GM19240 (cell line): ENCODE measurements around the gene LIMA1.
A peak's percentile ranks its signal among the peaks of the same experiment; 100 is the strongest.
"Not testable (repeated sequence)": the region's sequence is repeated elsewhere in the genome, so short reads cannot be mapped to it uniquely, and the experiment has no call there.

ENCODE experiments used
- DNase-seq: peaks from one replicate; pipeline ENCODE4 v3.0.0; 2011; ENCODE audit warnings: low spot score; ENCODE audit not compliant: insufficient read length

The LIMA1 gene

DNA sequence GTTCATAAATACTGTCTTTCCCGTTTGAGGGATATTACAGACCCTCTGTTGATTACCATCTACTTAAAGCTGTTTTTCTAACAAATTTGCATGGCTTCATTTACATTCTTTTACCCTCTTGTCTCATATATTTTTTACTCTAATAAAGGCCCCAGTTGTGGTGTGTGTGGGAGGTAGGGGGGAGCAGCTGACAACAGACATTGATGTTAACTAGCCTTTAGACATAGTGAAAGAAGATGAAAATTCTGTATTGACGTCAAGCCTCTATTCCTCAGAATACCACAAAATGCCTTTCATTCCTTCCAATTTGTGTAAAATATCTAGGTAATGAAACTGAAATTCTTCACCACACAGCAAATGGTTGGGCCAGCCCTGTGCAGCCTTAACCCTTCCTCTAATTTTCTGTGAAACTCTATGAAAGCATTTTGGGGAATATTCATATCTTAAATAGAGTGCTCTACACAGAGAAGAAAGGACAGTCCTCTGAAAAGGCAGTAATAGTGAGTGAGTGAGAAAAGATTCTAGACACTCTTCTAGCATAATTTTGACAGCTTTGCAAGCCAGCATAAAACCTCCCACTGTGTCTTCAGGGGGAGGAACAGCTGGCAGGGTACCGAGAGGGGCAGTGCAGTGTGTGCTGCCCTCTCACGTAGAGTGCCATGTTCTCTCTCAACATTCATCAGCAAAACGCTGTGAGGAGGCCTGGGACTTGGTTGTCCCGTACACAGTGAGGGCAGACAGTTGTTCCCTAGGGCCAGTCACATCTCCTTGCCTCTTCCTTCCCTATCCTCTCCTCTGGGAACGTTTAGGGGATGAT lies 96.0 kb downstream of the LIMA1 start:
- no peak for DNase-seq

DNA sequence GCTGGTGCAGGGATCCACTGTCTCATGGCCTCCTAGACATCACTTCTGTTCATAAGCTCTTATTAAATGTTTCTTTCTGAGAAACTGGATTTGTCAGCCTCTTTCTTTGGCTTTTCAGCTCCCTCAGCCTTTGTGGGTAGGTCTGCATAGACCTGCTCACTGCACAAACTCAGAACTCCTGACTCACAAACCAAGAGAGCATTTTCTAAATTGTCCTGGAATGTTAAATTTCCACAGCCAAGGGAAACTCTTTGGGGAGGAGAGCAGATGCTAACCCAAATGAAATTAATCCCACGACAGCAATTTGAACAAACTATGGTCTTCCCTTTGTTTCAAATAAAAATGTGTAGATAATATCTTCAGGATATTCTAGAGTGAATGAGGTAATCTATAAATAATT lies 96.6 kb downstream of the LIMA1 start:
- DNase-seq = no peak

DNA sequence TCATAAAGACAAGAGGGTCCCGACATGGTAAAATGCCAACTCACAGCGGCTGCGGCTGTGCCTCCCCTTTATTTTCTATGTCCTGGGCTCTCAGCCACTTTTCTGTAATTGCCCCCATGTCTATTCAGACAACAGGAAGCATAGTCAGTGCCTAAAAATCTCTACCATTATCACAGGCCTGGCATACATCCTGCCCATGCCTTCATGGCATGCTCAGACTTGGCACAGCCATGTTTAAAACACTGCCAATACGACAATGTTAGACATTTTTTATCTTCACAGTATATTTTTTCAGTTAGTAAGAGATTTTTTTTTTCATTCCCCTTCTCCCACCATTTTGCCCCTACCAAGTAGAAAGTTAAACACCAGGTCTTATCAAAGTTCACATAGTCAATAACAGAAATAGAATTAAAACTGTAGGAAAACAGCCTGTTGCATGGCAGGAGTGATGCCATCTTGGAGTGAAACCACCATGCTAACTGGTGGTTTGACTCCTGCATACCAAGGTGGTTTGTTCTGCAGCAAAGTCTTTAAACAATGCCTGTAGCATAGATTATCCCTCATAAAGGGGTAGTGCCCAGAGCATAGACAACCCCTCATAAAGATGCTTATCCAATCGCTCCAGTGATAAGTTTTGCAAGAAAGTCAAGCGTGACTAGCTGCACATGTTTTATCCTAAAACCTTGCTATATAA lies 97.2 kb downstream of the LIMA1 start:
- DNase-seq = no peak

DNA sequence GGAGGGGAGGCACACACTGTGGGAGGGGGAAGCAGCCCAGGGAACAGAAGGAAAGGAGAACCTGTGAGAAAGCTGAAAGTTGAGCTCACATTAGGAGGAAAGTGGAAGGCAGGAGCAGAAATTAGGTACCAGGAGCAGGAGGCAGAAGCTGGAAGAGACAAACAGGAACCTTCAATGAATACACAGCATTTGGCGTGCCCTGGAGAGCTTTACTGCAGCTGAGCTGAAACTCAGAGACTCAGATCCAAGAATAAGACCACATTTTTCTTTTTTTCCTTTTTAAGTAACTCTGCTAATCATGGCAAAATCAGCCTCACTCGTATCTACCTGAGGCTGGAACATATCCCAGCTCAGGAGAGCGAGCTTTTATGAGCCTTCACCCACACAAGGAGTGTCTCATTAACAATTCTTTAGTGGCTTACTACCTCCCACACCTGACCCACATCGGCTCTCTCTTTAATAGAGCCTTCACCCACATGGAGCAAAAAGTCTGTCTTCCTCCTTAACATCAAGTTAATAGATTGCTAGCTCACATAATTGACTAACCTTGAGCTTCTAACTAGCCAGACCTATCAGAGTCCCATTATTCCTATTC lies 97.9 kb downstream of the LIMA1 start:
- no peak for DNase-seq

DNA sequence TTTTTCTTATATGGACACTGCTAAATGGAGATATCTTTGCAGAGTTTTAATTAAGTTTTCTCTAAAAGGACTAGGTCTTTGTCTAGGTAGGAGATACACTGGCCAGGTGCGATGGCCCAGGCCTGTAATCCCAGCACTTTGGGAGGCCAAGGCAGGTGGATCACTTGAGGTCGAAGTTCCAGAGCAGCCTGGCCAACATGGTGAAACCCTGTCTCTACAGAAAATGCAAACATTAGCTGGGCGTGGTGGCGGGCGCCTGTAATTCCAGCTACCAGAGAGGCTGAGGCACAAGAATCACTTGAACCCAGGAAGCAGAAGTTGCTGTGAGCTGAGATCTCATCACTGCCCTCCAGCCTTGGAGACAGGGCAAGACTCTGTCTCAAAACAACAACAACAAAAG lies 99.1 kb downstream of the LIMA1 start:
- no peak for DNase-seq

DNA sequence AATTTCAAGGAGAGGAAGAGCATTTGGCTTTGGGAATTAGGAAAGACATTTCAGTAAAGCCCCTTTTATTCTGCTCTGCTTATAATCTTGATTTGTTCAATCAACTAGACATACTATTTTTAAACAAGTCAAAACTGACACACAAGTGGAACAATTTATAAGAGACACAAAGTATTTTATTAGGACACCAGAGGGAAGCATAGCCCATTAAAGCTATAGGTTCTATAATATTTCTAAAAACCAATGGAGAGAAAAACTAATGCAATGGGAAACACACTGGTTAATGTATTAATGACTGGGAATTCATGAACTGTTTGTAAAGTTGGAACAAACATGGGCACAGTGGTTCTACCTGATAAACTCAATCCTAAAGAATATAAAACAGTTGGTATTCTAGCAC lies 100.9 kb downstream of the LIMA1 start:
- no peak for DNase-seq

DNA sequence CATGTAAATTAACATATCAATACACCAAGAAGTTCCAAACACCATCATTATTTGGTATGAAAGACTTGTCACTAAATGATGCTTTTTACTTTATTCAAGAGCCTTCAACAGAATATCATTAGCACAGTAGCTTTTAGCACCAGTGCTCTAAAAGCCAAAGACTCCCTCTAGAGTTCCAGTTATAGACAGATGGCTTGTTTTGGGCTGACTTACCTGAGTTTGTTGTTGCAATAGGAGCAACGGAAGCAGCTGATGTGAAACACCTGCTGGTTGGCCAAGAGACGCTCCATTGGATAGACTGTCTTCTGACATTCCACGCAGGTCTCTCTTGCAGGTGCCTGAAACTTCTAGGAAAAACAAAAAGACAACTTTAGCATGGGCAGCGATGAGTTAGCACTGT lies 101.6 kb downstream of the LIMA1 start:
- no peak for DNase-seq

DNA sequence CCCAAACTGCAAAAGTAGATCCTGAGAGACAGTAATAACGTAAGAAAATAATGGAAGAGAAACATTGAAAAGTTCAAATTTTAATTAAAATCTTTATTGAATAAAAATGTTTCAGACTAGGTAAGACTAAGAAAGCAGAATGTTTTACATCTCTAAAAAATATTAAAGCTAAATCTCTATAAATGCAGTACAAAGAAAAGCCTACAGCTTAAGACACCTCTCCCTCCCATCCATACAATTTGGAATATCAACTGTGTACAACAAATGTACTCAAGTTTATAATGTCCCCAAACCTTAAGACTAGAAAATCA lies 107.6 kb downstream of the LIMA1 start:
- DNase-seq = no peak

DNA sequence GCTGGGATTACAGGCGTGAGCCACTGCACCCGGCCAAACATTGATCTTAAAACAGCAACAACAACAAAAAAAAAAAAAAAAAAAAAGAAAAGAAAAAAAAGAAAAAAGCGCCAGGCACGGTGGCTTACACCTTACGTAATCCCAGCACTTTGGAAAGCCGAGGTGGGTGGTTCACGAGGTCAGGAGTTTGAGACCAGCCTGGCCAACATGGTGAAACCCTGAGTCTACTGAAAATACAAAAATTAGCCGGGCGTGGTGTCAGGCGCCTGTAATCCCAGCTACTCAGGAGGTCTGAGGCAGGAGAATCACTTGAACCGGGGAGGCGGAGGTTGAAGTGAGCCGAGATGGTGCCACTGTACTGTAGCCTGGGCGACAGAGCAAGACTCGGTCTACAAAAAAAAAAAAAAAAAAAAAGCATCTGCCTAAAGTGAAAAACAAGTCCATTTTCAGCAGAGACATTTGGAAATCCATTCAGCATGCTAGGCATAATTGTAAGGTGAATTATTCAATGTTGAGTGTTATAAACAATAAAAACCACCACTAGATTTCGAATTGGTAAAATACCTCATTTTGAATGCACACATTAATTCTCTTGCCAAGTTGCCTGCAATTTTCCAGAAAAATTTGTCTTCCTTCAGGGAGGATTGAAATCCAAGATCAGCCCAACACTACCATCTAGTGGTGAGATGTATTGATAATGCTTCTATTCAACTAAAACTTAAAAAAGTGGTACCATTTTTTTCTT lies 108.2 kb downstream of the LIMA1 start:
- no peak for DNase-seq

DNA sequence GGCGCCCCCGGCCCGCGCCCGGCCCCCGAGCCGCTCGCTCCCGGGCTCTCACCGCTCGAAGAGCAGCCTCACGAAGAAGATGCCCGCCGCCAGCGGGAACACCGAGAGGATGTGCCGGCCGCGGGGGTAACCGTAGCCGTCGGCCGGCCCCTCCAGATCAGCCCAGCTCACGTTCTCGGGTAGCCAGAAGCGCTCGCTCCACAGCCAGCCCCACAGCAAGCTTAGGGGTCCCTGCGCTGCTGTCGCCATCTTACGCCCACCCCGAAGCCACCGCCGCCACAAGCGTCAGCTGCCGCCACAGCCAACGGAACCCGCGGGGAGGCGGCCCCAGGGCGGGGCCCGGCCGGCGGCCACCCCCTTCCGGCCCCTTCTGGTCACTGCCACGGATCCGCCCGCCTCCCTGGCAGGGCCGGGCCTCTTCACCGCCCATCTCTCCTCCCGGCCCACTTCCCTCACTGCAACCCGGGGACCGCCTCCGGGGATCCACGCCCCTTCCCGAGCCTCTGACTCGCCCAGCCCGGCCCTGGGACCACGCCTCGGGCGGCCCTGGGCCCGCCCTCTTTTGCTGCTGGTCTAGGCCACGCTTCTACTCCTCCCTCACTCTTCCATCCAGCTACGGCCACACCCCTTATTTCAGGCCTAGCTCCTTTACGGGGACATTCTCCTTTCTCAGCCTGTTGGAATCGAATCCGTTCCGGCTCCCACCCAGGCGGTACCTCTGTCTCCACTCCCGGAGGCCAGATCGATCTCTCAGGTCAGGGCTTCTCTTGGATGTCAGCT lies 116.1 kb downstream of the LIMA1 start, which contains the start of gene CERS5:
CERS5 (minus strand) TSS at position 321 of the 780 bp plus-strand sequence; CDS start at position 249, 72 bp downstream.
- peak; percentile 92 for DNase-seq

DNA sequence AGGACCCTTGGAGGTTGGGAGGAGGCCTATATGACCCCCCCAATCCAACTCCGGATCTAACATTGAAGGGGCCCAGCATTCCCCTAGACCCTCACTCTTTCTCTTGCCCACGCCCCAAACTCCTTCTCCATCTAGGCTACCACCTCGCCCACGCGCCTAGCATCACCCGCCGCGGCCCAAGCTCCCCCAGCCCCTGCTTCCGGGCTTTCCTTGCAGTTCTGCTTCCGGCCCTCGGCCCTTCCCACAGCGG lies 116.6 kb downstream of the LIMA1 start:
- DNase-seq = no peak

DNA sequence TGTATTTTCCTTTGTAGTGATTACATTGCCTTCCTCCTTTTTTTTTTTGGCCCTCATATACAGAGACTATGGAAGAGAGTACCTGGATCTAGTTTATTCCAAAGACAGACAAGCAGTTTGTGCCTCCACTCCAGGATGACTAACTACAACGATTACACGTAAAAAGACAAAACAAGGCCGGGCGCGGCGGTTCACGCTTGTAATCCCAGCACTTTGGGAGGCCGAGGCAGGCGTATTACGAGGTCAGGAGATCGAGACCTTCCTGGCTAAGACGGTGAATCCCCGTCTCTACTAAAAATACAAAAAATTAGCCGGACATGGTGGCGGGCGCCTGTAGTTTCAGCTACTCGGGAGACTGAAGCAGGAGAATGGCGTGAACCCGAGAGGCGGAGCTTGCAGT lies 118.4 kb downstream of the LIMA1 start:
- no peak for DNase-seq

DNA sequence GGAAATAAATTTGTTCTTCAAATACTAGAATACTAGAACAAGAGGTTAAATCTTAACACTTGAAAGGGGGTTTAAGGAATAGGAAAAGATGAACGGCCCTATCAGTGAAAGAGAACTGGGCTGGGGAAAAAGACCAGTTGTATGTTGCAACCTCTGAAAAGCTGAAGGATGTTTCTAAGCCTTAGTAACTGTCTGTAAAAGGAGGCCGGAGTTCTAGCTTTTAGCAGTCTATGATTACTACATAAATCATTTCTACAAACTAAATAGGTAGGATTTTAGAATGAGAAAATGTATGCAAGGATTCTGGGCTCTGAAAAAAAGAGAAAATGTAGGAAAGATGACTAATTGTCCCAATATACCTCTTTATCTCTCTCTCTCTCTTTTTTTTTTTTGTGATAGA lies 121.1 kb downstream of the LIMA1 start:
- no peak for DNase-seq

DNA sequence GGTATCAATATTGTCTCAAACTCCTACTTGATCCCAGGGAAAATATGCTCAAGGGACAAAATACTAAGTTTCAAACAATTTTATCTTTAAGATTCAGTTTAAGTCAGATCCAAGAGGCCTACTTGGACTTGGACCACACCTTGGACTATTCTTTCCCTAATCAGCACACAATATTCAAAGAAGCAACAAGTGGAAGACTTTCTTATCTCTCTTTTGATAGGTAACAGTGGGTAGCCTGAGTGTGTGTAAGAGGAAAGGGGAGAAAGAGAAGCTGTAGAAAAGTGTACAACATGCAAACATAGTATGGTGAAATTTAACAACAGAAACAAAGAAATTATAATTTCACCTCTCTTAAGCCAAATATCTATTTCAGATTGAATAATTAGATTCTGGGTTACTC lies 122.7 kb downstream of the LIMA1 start:
- DNase-seq = no peak

DNA sequence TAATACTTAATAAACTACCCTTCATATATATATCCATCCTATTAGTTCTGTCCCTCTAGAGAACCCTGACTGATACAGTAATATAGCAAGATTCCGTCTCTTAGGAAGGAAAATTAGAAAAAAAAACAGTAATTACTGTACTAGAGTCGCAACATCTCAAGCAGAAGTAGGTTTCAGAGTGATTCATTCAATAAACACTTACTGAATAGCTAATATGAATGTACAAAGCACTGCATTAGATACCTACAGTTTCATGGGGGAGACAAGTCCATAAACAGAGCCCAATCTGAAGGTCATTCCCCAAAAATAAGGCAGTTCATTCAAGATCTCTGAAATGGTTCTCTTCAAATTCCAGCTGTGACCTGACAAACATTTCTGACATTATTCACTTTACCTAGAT lies 126.1 kb downstream of the LIMA1 start:
- DNase-seq = no peak

DNA sequence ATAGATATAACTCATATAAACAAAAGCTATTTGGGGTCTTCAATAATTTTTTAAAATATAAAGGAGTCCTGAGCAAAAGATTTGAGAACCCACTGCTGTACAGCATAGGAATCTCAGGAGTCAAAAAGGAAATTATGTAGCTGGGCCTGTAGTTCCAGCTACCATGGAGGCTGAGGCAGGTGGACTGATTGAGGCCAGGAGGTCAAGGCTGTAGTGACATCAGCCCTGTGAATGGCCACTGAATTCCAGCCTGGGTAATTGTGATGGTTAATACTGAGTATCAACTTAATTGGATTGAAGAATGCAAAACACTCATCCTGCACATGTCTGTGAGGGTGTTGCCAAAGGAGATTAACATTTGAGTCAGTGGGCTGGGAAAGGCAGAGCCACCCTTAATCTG lies 126.7 kb downstream of the LIMA1 start:
- no peak for DNase-seq

DNA sequence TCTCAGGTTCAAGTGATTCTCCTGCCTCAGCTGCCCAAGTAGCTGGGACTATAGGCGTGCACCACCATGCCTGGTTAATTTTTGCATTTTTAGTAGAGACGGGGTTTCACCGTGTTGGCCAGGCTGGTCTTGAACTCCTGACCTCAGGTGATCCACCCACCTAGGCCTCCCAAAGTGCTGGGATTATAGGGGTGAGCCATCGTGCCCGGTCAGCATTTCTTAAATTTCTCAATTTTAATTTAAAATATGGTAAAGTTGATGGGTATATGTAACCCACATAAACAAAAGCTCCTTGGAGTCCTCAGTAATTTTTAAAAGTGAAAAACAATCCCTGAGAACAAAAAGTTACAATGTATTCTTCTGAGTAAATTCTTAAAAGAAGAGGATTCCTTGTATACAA lies 128.4 kb downstream of the LIMA1 start:
- DNase-seq = not testable (repeated sequence)

DNA sequence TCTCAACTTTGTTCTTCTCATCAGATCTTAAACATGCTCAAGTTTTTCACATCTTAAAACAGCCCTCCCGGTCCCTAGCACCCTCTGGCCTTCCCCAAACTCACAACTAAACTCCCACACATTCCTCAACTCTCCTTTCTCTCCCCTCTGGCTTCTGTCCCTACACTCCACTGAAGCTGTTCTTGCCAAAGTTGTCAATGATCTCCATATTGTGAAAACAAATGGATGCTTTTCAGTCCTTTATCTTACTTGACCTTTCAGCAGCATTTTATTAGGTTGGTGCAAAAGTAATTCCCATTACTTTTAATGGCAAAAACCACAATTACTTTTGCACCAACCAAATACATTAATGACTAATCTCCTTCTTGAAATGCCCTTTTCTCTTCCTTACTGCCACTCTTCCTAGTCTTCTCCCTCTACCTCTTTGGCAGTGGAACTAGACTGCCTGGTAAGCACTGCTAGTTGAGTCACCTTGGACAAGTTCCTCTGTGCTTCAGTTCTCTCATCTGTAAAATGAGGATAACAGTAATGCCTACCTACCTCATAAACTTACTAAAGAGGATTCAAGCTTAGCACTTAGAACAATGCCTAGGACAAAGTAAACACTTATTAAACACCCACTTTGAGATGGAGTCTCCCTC lies 132.2 kb downstream of the LIMA1 start:
- no peak for DNase-seq

DNA sequence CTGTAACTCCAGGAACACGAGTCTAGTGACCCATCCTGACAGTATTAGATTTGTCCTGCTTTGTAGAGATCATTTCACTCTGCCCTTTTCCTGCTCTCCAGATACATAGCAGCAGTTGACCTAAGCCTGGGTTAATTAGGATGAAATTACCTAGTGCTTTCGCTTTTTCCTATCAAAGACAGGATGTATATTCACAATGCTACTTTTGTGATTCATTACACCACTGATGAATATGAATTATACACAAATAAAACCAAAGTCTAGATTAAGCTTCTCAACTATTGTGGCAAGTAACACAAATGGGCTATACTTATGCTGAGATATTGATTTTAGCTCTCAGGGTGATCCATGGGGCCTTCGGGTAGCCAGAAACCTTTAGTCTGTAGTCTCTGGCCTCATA lies 134.0 kb downstream of the LIMA1 start:
- no peak for DNase-seq

DNA sequence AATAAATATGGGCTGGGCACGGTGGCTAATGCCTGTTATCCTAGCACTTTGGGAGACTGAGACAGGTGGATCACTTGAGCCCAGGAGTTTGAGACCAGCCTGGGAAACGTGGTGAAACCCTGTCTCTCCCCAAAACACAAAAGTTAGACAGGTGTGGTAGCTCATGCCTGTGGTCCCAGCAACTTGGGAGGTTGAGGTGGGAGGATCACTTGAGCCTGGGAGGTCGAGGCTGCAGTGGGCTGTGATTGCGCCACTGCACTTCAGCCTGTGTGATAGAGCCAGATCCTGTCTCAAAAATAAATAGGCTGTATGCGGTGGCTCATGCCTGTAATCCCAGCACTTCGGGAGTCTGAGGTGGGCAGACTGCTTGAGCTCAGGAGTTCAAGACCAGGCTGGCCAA lies 135.3 kb downstream of the LIMA1 start:
- DNase-seq = not testable (repeated sequence)

DNA sequence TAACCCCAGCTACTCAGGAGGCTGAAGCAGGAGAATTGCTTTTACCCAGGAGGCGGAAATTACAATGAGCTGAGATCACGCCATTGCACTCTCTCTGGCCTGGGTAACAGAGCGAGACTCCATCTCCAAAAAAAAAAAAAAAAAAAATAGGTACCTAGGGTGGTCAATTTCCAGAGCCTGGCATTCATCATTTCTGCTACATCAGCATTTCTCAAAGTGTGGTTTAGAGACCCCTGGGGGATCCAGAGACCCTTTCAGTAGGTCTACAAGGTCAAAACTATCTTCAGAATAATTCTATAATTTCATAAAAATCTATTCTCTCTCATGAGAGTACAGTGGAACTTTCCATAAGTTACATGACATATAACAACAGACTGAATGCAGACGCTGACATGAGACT lies 136.0 kb downstream of the LIMA1 start:
- no peak for DNase-seq
